ENCODE results near the gene EGR4. TPM values are rescaled to one million over a fixed set of nuclear protein-coding genes. Genes with fewer than 3 reads are reported as not detected.

The EGR4 gene
- total and polyA plus RNA-seq, 2 of the 4 experiments (the other 2 are of a cell fraction): not detected

DNA sequence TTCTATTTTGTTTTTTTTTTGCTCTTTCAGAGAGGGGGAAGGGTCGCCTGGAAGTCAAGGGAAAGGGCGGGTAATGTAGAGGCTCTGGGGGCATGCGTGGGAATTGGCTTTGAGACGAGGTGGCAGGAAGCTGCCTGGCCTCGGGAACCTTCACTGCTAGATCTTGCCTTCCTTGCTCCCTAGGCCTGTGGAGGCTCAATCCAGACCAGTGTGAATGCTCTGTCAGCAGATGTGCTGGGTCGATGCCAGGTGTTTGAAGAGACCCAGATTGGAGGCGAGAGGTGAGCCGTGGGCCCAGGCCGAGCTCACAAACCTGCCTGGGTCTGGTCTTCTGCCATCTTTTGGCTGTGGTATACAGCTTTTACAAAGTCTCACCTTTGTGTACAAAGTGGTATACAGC is 43.7 kb downstream of the EGR4 start:
- 85% methylated on average over 5 of the region's 9 CpGs; no CpG with 5 or more reads in 1 of the 2 experiments for WGBS, 2 experiments (ENCODE audit: extremely low coverage in 2 of 2, insufficient read length in 1 of 2)
- Histone ChIP-seq H2AFZ (replicated peaks; ENCODE audit: low read length, poor library complexity) (no peak overlapping the region), H3K27ac (ENCODE audit: insufficient read depth, low read length) (no peak overlapping the region), H3K4me3 (ENCODE audit: insufficient read depth, low read depth, low read length) (no peak overlapping the region), H3K23ac (ENCODE audit: low read depth, low read length) (no peak overlapping the region), H2BK5ac (ENCODE audit: low read depth, low read length, poor library complexity, severe bottlenecking) (no peak overlapping the region), H3K36me3 (ENCODE audit: control insufficient read depth, insufficient read depth, low read length) (peaks cover 68% of the 10 kb centered on the region), H2BK20ac (ENCODE audit: low read depth, low read length) (no peak overlapping the region), H4K20me1 (ENCODE audit: insufficient read depth, low read length) (peaks cover 8% of the 10 kb centered on the region), H2AK9ac (replicated peaks; ENCODE audit: low read depth, low read length, poor library complexity) (no peak overlapping the region), H4K5ac (ENCODE audit: low read depth, low read length) (no peak overlapping the region), H4K8ac (ENCODE audit: low read depth in 2 of 2, low read length in 2 of 2) (no peak overlapping the region), H3K14ac (replicated peaks; ENCODE audit: low read depth, low read length) (no peak overlapping the region), H3K79me1 (ENCODE audit: low read depth in 1 of 2, low read length in 2 of 2) (peaks cover 19 to 27% of the 10 kb centered on the region in 2 experiments), H4K91ac (ENCODE audit: insufficient read depth, low read depth, low read length) (no peak overlapping the region), H3K4ac (ENCODE audit: low read depth, low read length) (no peak overlapping the region), H3K9ac (ENCODE audit: low read depth, low read length) (no peak overlapping the region), H3K56ac (ENCODE audit: extremely low read depth, insufficient read depth, low read length) (no peak overlapping the region), H3K4me2 (ENCODE audit: low read depth, low read length) (no peak overlapping the region), H3K4me1 (ENCODE audit: control insufficient read depth, insufficient read depth, low read length) (peaks cover 2% of the 10 kb centered on the region; the same call in 1 of the 2 replicates), H2BK15ac (ENCODE audit: low read depth, low read length) (no peak overlapping the region), H3K18ac (ENCODE audit: low read depth, low read length) (no peak overlapping the region), H3K9me3 (ENCODE audit: control insufficient read depth, insufficient read depth, low read length) (no peaks in the 10 kb centered on the region), H2BK120ac (ENCODE audit: low read depth, low read length) (no peak overlapping the region), H2AK5ac (ENCODE audit: low read depth, low read length) (no peak overlapping the region), H3K9me1 (ENCODE audit: insufficient read depth, low read length) (peaks cover 5% of the 10 kb centered on the region; the same call in 1 of the 2 replicates), H3K27me3 (ENCODE audit: control insufficient read depth, insufficient read depth, low read length) (no peaks in the 10 kb centered on the region)
- CTCF ChIA-PET: interaction anchor here (0.6 to 1.4 kb wide), 2 partner anchors 11 to 41 kb away, joined by 3 to 4 read pairs; no protein-coding TSS in a partner anchor
- no peak for ATAC-seq (ENCODE audit: low read depth)
- intact Hi-C loops (cut with micrococcal nuclease): no loop called here
- DNase-seq: no peak
- TF ChIP-seq, protein P1, sequence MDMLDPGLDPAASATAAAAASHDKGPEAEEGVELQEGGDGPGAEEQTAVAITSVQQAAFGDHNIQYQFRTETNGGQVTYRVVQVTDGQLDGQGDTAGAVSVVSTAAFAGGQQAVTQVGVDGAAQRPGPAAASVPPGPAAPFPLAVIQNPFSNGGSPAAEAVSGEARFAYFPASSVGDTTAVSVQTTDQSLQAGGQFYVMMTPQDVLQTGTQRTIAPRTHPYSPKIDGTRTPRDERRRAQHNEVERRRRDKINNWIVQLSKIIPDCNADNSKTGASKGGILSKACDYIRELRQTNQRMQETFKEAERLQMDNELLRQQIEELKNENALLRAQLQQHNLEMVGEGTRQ (IDR thresholded peaks at IDR 0.05; ENCODE audit: low read depth, low read length): no peak
- TF ChIP-seq, protein P2, sequence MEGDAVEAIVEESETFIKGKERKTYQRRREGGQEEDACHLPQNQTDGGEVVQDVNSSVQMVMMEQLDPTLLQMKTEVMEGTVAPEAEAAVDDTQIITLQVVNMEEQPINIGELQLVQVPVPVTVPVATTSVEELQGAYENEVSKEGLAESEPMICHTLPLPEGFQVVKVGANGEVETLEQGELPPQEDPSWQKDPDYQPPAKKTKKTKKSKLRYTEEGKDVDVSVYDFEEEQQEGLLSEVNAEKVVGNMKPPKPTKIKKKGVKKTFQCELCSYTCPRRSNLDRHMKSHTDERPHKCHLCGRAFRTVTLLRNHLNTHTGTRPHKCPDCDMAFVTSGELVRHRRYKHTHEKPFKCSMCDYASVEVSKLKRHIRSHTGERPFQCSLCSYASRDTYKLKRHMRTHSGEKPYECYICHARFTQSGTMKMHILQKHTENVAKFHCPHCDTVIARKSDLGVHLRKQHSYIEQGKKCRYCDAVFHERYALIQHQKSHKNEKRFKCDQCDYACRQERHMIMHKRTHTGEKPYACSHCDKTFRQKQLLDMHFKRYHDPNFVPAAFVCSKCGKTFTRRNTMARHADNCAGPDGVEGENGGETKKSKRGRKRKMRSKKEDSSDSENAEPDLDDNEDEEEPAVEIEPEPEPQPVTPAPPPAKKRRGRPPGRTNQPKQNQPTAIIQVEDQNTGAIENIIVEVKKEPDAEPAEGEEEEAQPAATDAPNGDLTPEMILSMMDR (conservative IDR thresholded peaks at IDR 0.05; ENCODE audit: low read depth, low read length): no peak
- TF ChIP-seq CHD1 (IDR thresholded peaks at IDR 0.05; ENCODE audit: low read depth, low read length): no peak
- TF ChIP-seq NFE2L2 (IDR thresholded peaks at IDR 0.05; ENCODE audit: low read depth, low read length): no peak
- TF ChIP-seq MAZ (IDR thresholded peaks at IDR 0.05; ENCODE audit: borderline replicate concordance, low read depth, low read length): no peak
- no peak for TF ChIP-seq MAFK (IDR thresholded peaks at IDR 0.05; ENCODE audit: low read depth, low read length)
- no peak for TF ChIP-seq CEBPB (IDR thresholded peaks at IDR 0.05; ENCODE audit: low read depth, low read length)
- no peak for TF ChIP-seq RFX5 (IDR thresholded peaks at IDR 0.05; ENCODE audit: low read depth, low read length)
- TF ChIP-seq, protein P3, sequence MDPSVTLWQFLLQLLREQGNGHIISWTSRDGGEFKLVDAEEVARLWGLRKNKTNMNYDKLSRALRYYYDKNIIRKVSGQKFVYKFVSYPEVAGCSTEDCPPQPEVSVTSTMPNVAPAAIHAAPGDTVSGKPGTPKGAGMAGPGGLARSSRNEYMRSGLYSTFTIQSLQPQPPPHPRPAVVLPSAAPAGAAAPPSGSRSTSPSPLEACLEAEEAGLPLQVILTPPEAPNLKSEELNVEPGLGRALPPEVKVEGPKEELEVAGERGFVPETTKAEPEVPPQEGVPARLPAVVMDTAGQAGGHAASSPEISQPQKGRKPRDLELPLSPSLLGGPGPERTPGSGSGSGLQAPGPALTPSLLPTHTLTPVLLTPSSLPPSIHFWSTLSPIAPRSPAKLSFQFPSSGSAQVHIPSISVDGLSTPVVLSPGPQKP (IDR thresholded peaks at IDR 0.05; ENCODE audit: borderline replicate concordance, low read depth, low read length): no peak
- no peak for TF ChIP-seq SMC3 (IDR thresholded peaks at IDR 0.05; ENCODE audit: low read depth, low read length)
- TF ChIP-seq FOS (IDR thresholded peaks at IDR 0.05; ENCODE audit: low read depth, low read length): no peak
- TF ChIP-seq MXI1 (IDR thresholded peaks at IDR 0.05; ENCODE audit: borderline replicate concordance, low read depth, low read length): no peak
- TF ChIP-seq BHLHE40 (IDR thresholded peaks at IDR 0.05; ENCODE audit: low read depth, low read length): no peak
- TF ChIP-seq RCOR1 (IDR thresholded peaks at IDR 0.05; ENCODE audit: insufficient replicate concordance, low read length): no peak
- TF ChIP-seq POLR2A (IDR thresholded peaks at IDR 0.05; ENCODE audit: low read depth, low read length): no peak
- no peak for TF ChIP-seq RAD21 (IDR thresholded peaks at IDR 0.05; ENCODE audit: low read length)
- no TSS peak for BruUV-seq (replicated peaks)
- POLR2A ChIA-PET (ENCODE audit: unreplicated experiment): no interaction called here
- dilution Hi-C loops (cut with HindIII; ENCODE audit: low sequenced_read_pairs, unreplicated experiment): no loop called here
- in situ Hi-C loops (cut with MboI; ENCODE audit: low sequenced_read_pairs): no loop called here

Measured in IMR-90 (cell line).